ENCODE measurements around the gene PPP3CA.
"Not testable (repeated sequence)": the region's sequence is repeated elsewhere in the genome, so short reads cannot be mapped to it uniquely, and the experiment has no call there.

The PPP3CA gene

DNA sequence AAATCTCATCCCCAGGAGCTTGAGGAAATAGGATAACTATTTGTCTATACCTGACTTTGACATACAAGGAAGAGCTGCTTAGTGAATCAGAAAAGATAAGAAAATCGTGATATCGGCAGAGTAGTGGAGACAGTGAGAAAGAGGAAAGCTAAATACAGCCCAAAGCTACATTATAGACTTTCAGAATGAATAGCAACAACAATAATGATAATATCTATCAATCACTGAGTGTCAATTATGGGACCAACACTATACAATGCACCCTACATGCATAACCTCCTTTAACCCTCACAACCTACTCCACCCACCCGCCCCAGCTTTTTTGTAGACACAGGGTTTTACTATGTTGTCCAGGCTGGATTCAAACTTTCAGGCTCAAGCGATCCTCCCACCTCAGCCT lies 205.1 kb downstream of the PPP3CA start:
- TF ChIP-seq, protein P1, sequence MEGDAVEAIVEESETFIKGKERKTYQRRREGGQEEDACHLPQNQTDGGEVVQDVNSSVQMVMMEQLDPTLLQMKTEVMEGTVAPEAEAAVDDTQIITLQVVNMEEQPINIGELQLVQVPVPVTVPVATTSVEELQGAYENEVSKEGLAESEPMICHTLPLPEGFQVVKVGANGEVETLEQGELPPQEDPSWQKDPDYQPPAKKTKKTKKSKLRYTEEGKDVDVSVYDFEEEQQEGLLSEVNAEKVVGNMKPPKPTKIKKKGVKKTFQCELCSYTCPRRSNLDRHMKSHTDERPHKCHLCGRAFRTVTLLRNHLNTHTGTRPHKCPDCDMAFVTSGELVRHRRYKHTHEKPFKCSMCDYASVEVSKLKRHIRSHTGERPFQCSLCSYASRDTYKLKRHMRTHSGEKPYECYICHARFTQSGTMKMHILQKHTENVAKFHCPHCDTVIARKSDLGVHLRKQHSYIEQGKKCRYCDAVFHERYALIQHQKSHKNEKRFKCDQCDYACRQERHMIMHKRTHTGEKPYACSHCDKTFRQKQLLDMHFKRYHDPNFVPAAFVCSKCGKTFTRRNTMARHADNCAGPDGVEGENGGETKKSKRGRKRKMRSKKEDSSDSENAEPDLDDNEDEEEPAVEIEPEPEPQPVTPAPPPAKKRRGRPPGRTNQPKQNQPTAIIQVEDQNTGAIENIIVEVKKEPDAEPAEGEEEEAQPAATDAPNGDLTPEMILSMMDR (conservative IDR thresholded peaks at IDR 0.05; ENCODE audit: low read depth, low read length) = no peak
- no peak overlapping the region for H3K4me3 ChIP-seq (ENCODE audit: low read depth, low read length)
- DNase-seq (ENCODE audit: low read depth) = no peak

DNA sequence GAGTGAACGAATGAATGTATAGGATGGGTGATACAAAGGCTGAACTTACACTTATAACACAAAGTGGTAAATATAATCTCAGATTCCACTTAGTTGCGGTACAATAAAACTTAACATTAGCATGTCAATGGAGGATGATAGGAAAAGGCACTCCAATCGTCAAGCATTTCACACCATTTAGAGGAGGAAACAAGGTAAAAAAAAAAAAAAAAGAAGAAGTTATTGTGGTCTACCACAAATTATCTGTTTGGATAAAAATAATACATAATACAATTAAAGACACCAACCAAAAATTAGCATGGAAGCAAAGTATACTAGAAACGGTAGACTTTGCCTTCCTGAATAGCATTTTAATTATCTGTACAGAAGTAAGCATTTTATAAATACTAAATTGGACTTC lies 205.5 kb downstream of the PPP3CA start:
- H3K4me3 ChIP-seq (ENCODE audit: low read depth, low read length) = no peak overlapping the region
- TF ChIP-seq, protein P1 (conservative IDR thresholded peaks at IDR 0.05; ENCODE audit: low read depth, low read length) = no peak
- no peak for DNase-seq (ENCODE audit: low read depth)

DNA sequence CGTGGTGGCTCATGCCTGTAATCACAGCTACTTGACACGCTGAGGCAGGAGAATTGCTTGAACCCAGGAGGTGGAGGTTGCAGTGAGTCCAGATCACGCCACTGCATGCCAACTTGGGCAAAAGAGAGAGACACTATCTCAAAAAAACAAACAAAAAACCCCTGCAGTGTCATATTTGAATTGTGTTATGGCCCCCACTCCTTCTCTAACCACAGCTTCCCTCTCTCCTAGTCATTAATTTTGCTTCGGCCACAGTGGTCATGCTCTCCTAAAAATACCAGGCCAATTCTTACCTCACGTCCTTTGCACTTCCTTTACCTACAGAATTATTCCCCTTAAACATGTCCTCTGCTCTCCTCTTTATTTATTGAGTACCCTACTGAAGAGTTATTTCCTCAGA lies 206.1 kb downstream of the PPP3CA start:
- TF ChIP-seq, protein P1 (conservative IDR thresholded peaks at IDR 0.05; ENCODE audit: low read depth, low read length) = no peak
- no peak overlapping the region for H3K4me3 ChIP-seq (ENCODE audit: low read depth, low read length)
- no peak for DNase-seq (ENCODE audit: low read depth)

DNA sequence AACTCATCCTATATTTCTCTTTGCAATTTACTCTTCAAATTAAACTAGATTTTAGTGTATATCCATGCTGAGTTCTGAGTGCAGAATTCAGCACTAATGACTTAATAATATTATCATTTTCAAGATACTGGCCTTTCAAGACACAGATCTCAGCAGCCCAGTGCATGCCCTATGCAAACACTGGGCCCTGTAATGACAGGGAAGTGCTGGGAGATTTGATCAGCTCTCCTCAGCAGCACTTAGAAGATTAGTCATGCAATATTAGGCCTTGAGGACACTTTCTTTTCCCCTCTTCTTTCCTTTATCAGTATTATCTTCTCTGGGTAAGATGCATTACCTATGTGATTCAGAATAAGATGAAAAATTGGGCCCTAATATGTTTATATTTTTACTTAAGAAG lies 207.1 kb downstream of the PPP3CA start:
- no peak overlapping the region for H3K4me3 ChIP-seq (ENCODE audit: low read depth, low read length)
- DNase-seq (ENCODE audit: low read depth) = no peak
- TF ChIP-seq, protein P1 (conservative IDR thresholded peaks at IDR 0.05; ENCODE audit: low read depth, low read length) = no peak

DNA sequence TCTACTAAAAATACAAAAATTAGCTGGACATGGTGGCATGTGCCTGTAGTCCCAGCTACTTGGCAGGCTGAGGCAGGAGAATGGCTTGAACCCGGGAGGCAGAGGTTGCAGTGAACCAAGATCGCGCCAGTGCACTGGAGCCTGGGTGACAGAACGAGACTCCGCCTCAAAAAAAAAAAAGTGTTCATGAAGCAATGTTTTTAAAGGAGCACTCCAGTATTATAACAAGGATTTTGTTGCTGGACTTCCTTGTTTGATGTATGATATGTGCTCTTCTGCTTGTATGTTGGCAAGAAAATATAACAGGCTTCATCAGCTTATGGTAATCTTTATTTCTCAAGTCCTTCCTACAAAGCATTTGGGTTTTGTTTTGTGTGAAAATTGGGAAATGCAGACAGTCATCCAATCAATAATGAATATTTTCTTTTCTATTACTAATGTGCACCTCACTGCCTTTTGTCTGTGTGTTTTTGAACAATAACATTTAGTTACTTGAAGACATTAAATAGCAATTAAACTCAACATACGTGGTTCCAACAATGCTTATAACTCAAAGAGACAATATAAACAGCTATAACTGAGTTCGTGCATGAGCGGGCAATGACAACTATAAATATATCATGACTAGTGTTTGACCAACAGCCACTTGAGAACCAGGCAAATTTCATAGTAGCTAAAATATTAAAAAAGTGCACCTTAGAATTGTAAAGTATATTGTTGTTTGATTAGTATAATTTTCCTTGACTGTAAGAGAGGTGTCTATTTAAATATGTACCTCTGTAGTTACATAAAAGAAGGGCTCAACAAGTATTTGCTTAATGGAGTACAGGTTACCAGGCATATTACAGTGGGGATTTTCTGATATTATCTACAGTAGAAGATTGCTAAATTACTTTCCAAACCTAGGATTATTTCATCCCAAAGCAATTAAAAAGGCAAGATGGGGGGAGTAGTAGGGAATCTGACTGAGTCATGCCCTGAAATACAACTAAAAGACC lies 210.7 kb downstream of the PPP3CA start:
- TF ChIP-seq, protein P1 (conservative IDR thresholded peaks at IDR 0.05; ENCODE audit: low read depth, low read length) = no peak
- DNase-seq (ENCODE audit: low read depth) = no peak
- no peak overlapping the region for H3K4me3 ChIP-seq (ENCODE audit: low read depth, low read length)

DNA sequence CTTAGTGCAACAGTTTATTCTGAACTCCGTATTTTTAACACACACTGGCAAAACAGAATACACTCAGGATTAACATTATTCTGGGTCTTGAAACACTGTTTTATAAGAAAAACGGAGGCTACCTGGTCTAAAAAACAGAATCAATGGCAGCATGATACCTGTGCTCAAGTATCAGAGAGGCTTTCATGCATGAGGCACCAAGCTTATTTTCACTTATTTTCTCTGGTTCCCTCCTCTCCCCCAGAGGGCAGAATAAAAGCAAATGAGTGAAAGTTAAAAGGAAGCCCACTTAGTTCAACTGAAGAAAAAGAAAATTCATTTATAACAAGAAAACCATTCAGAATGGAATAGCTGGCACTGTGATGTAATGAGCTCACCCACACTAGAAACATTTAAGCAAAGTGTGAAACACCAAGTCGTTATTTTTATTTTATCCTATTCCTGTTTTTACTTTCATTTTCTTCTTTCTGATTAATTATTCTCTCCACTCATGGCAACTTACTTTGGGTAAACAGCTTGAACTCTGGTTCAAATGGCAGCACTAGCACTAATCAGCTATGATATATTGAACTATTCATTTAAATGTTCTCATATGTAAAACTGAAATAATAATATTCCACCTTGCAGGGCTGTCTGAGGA lies 211.8 kb downstream of the PPP3CA start:
- no peak overlapping the region for H3K4me3 ChIP-seq (ENCODE audit: low read depth, low read length)
- TF ChIP-seq, protein P1 (conservative IDR thresholded peaks at IDR 0.05; ENCODE audit: low read depth, low read length) = no peak
- no peak for DNase-seq (ENCODE audit: low read depth)

DNA sequence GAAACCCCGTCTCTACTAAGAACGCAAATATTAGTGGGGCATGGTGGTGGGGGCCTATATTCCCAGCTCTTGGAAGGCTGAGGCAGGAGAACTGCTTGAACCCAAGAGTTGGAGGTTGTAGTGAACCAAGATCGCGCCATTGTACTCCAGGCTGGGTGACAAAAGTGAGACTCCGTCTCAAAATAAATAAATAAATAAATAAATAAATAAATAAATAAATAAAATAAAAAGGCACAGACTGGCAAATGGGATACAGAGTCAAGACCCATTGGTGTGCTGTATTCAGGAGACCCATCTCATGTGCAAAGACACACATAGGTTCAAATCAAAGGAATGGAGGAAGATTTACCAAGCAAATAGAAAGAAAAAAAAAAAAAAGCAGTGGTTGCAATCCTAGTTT lies 216.3 kb downstream of the PPP3CA start:
- H3K4me3 ChIP-seq (ENCODE audit: low read depth, low read length); DNase-seq (ENCODE audit: low read depth): not testable (repeated sequence)

DNA sequence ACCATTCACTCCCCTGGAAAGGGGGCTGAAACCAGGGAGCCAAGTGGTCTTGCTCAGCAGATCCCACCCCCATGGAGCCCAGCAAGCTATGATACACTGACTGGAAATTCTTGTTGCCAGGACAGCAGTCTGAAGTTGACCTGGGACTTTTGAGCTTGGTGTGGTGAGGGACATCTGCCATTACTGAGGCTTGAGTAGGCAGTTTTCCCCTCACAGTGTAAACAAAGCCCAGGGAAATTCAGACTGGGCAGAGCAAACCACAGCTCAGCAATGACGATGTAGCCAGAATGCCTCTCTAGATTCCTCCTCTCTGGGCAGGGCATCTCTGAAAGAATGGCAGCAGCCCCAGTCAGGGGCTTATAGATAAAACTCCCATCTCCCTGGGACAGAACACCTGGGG lies 218.4 kb downstream of the PPP3CA start:
- not testable (repeated sequence) for H3K4me3 ChIP-seq (ENCODE audit: low read depth, low read length); DNase-seq (ENCODE audit: low read depth)

Measured in choroid plexus epithelial cell (primary cell).